WTC11 (cell line): Measurements from ENCODE around the gene LRRC23. TPM values are rescaled to one million over a fixed set of nuclear protein-coding genes. Genes with fewer than 3 reads are reported as not detected.

ENCODE experiments used
- ATAC-seq: fragments of 200-7000 bp; cut with Tn5 transposase; 2 replicates; pipeline ENCODE4 v1.10.0; 2021; ENCODE audit warnings: mild to moderate bottlenecking, moderate library complexity
- CTCF ChIA-PET: fragments of 300-600 bp; sonication (Branson Sonifier 250); formaldehyde crosslinking; loops from one replicate; lab custom pipeline; 2021; ENCODE audit warnings: antibody characterized with exemption; lab: Charles Lee
- POLR2A ChIA-PET: fragments of 350-600 bp; sonication (Branson Sonifier 250); formaldehyde crosslinking; loops from one replicate; lab custom pipeline; 2021; ENCODE audit warnings: antibody characterized with exemption; lab: Charles Lee
- DNase-seq: peaks from one replicate; pipeline ENCODE4 v3.0.0; 2021; ENCODE audit warnings: low spot score
- H3K27ac Mint-ChIP-seq: 2 replicates; pipeline ENCODE4 v1.8.0; 2021; ENCODE audit warnings: mixed read lengths
- H3K27me3 Mint-ChIP-seq: 2 replicates; pipeline ENCODE4 v1.8.0; 2021; ENCODE audit warnings: low read depth, mild to moderate bottlenecking, moderate library complexity, mixed read lengths
- H3K36me3 Mint-ChIP-seq: 2 replicates; pipeline ENCODE4 v1.8.0; 2021; ENCODE audit warnings: mixed read lengths
- H3K4me1 Mint-ChIP-seq: 2 replicates; pipeline ENCODE4 v1.8.0; 2022; ENCODE audit warnings: mixed read lengths
- H3K4me3 Mint-ChIP-seq: 2 replicates; pipeline ENCODE4 v1.8.0; 2021; ENCODE audit warnings: mild to moderate bottlenecking, moderate library complexity, mixed read lengths
- H3K9me3 Mint-ChIP-seq: 2 replicates; pipeline ENCODE4 v1.8.0; 2021; ENCODE audit warnings: mixed read lengths
- ATF1 ChIP-seq: sonication (generic); formaldehyde crosslinking; IDR thresholded peaks from 2 replicates; pipeline ENCODE4 v1.8.1; 2023; ENCODE audit warnings: mild to moderate bottlenecking, moderate library complexity, missing genetic modification reagents
- ESRRA ChIP-seq: sonication (generic); formaldehyde crosslinking; IDR thresholded peaks from 2 replicates; pipeline ENCODE4 v1.8.1; 2022; ENCODE audit warnings: mild to moderate bottlenecking, missing genetic modification reagents, borderline replicate concordance
- FOXK1 ChIP-seq: sonication (generic); formaldehyde crosslinking; IDR thresholded peaks from 2 replicates; pipeline ENCODE4 v1.8.0; 2022; ENCODE audit warnings: mild to moderate bottlenecking, moderate library complexity, missing genetic modification reagents
- GRHL2 ChIP-seq: fragments of 250-450 bp; sonication (Bioruptor Pico); IDR thresholded peaks from 2 replicates; pipeline ENCODE4 v1.8.0; 2022; ENCODE audit warnings: mild to moderate bottlenecking, moderate library complexity; ENCODE audit not compliant: insufficient replicate concordance, severe bottlenecking
- NFE2L1 ChIP-seq: sonication (generic); formaldehyde crosslinking; IDR thresholded peaks from 2 replicates; pipeline ENCODE4 v1.8.1; 2023; ENCODE audit warnings: missing genetic modification reagents
- OVOL2 ChIP-seq: fragments of 250-450 bp; sonication (Bioruptor Pico); IDR thresholded peaks from 2 replicates; pipeline ENCODE4 v1.9.0; 2021; ENCODE audit warnings: mild to moderate bottlenecking, borderline replicate concordance
- RELA ChIP-seq: sonication (generic); formaldehyde crosslinking; IDR thresholded peaks from 2 replicates; pipeline ENCODE4 v1.8.1; 2022; ENCODE audit warnings: missing genetic modification reagents, mild to moderate bottlenecking, borderline replicate concordance
- TP53 ChIP-seq: sonication (generic); formaldehyde crosslinking; IDR thresholded peaks from 2 replicates; pipeline ENCODE4 v1.8.1; 2023; ENCODE audit warnings: mild to moderate bottlenecking, missing genetic modification reagents
- ZBTB21 ChIP-seq: sonication (generic); formaldehyde crosslinking; IDR thresholded peaks from 2 replicates; pipeline ENCODE4 v1.8.1; 2023; ENCODE audit warnings: mild to moderate bottlenecking, missing genetic modification reagents, borderline replicate concordance
- ZNF232 ChIP-seq: sonication (generic); formaldehyde crosslinking; IDR thresholded peaks from 2 replicates; pipeline ENCODE4 v1.8.0; 2022; ENCODE audit warnings: mild to moderate bottlenecking, missing genetic modification reagents
- ZNF263 ChIP-seq: sonication (generic); formaldehyde crosslinking; IDR thresholded peaks from 2 replicates; pipeline ENCODE4 v1.8.1; 2022; ENCODE audit warnings: low read depth, mild to moderate bottlenecking, moderate library complexity, missing genetic modification reagents
- total RNA-seq: library from RNA; stranded (reverse); gene quantifications from 3 replicates; pipeline ENCODE4 v1.2.3, GENCODE V29; 2021
- TF ChIP-seq, protein P1 (sequence below): fragments of 250-450 bp; sonication (Bioruptor Pico); IDR thresholded peaks from 2 replicates; pipeline ENCODE4 v2.1.2; 2022; ENCODE audit warnings: mild to moderate bottlenecking, moderate library complexity
- TF ChIP-seq, protein P2 (sequence below): sonication (generic); formaldehyde crosslinking; IDR thresholded peaks from 2 replicates; pipeline ENCODE4 v1.8.0; 2023; ENCODE audit warnings: missing genetic modification reagents, mild to moderate bottlenecking, borderline replicate concordance
- TF ChIP-seq, protein P3 (sequence below): sonication (generic); formaldehyde crosslinking; IDR thresholded peaks from 2 replicates; pipeline ENCODE4 v1.8.1; 2022; ENCODE audit warnings: mild to moderate bottlenecking, moderate library complexity, missing genetic modification reagents
- TF ChIP-seq, protein P4 (sequence below): fragments of 250-450 bp; sonication (Bioruptor Pico); IDR thresholded peaks from 2 replicates; pipeline ENCODE4 v1.9.0; 2021; ENCODE audit warnings: mild to moderate bottlenecking
- TF ChIP-seq, protein P5 (sequence below): sonication (generic); formaldehyde crosslinking; IDR thresholded peaks from 2 replicates; pipeline ENCODE4 v1.8.0; 2022; ENCODE audit warnings: mild to moderate bottlenecking, missing genetic modification reagents
- TF ChIP-seq, protein P6 (sequence below): sonication (generic); formaldehyde crosslinking; IDR thresholded peaks from 2 replicates; pipeline ENCODE4 v1.8.0; 2023; ENCODE audit warnings: missing genetic modification reagents
- TF ChIP-seq, protein P7 (sequence below): sonication (generic); formaldehyde crosslinking; IDR thresholded peaks from 2 replicates; pipeline ENCODE4 v1.8.1; 2023; ENCODE audit warnings: mild to moderate bottlenecking, missing genetic modification reagents, moderate library complexity
- TF ChIP-seq, protein P8 (sequence below): fragments of 250-450 bp; sonication (Bioruptor Pico); IDR thresholded peaks from 2 replicates; pipeline ENCODE4 v1.8.0; 2021; ENCODE audit warnings: mild to moderate bottlenecking

The LRRC23 gene
- total RNA-seq, 1 experiment from 2014 or later = 3.1 TPM

DNA sequence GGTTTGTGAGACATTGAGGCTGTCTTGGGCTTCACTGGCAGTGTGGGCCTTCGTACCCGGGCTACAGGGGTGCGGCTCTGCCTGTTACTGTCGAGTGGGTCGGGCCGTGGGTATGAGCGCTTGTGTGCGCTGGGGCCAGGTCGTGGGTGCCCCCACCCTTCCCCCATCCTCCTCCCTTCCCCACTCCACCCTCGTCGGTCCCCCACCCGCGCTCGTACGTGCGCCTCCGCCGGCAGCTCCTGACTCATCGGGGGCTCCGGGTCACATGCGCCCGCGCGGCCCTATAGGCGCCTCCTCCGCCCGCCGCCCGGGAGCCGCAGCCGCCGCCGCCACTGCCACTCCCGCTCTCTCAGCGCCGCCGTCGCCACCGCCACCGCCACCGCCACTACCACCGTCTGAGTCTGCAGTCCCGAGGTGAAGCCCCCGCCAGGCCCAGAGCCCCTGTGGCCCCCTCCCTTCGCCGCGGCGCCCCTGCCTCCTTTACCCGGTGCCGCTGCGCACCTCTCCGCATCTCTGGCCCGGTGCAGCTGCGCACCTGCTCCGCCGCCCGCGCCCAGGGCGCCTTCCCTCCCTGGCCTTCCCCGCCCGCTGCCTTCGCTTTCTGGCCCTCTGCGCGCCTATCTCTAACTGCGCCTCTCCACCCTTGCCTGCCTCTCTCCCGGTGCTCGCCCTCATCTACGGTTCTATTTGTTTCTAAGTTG is 9.8 kb downstream of the LRRC23 start, which contains the start of gene ENO2:
TSS of gene ENO2 (plus strand) at position 335 of the 701 bp plus-strand sequence. CDS start 1,253 bp downstream, outside the sequence.
- Mint-ChIP-seq H3K36me3 (peaks cover 25% of the 10 kb centered on the region), H3K27ac (peak within 1 kb of the TSS; percentile 64), H3K4me3 (peak within 1 kb of the TSS; percentile 97), H3K4me1 (peaks cover 33% of the 10 kb centered on the region), H3K27me3 (peaks cover 12% of the 10 kb centered on the region), H3K9me3 (no peaks in the 10 kb centered on the region)
- CTCF ChIA-PET = interaction anchor here (0.7 to 9.1 kb wide), 7 partner anchors 11 to 45 kb away, joined by 3 to 45 read pairs (median 7); partner anchors contain the start of gene SPSB2
- POLR2A ChIA-PET = interaction anchor here (0.5 to 2.0 kb wide), 5 partner anchors 12 to 47 kb away, joined by 4 to 16 read pairs (median 6); partner anchors contain the start of genes C12orf57, RNU7-1, SPSB2 and TPI1
- ATAC-seq (peak; percentile 65), DNase-seq (peak; percentile 63)
- TF ChIP-seq TP53 (CRISPR knock-in tag) (0 out of 2 replicates have a peak, but pooled peaks have one; percentile 61), OVOL2 (CRISPR knock-in tag) (no peak), ZNF263 (CRISPR knock-in tag) (0 out of 2 replicates have a peak, but pooled peaks have one; percentile 23), FOXK1 (CRISPR knock-in tag) (peak; percentile 57; the same call in 1 of the 2 replicates), RELA (CRISPR knock-in tag) (no peak), ZBTB21 (CRISPR knock-in tag) (0 out of 2 replicates have a peak, but pooled peaks have one; percentile 59), NFE2L1 (CRISPR knock-in tag) (0 out of 2 replicates have a peak, but pooled peaks have one; percentile 47), ESRRA (CRISPR knock-in tag) (no peak), GRHL2 (CRISPR knock-in tag) (no peak), ZNF232 (0 out of 2 replicates have a peak, but pooled peaks have one; percentile 14), ATF1 (CRISPR knock-in tag) (no peak)
- TF ChIP-seq, protein P1, sequence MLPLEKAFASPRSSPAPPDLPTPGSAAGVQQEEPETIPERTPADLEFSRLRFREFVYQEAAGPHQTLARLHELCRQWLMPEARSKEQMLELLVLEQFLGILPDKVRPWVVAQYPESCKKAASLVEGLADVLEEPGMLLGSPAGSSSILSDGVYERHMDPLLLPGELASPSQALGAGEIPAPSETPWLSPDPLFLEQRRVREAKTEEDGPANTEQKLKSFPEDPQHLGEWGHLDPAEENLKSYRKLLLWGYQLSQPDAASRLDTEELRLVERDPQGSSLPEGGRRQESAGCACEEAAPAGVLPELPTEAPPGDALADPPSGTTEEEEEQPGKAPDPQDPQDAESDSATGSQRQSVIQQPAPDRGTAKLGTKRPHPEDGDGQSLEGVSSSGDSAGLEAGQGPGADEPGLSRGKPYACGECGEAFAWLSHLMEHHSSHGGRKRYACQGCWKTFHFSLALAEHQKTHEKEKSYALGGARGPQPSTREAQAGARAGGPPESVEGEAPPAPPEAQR (CRISPR knock-in tag) = no peak
- TF ChIP-seq, protein P2, sequence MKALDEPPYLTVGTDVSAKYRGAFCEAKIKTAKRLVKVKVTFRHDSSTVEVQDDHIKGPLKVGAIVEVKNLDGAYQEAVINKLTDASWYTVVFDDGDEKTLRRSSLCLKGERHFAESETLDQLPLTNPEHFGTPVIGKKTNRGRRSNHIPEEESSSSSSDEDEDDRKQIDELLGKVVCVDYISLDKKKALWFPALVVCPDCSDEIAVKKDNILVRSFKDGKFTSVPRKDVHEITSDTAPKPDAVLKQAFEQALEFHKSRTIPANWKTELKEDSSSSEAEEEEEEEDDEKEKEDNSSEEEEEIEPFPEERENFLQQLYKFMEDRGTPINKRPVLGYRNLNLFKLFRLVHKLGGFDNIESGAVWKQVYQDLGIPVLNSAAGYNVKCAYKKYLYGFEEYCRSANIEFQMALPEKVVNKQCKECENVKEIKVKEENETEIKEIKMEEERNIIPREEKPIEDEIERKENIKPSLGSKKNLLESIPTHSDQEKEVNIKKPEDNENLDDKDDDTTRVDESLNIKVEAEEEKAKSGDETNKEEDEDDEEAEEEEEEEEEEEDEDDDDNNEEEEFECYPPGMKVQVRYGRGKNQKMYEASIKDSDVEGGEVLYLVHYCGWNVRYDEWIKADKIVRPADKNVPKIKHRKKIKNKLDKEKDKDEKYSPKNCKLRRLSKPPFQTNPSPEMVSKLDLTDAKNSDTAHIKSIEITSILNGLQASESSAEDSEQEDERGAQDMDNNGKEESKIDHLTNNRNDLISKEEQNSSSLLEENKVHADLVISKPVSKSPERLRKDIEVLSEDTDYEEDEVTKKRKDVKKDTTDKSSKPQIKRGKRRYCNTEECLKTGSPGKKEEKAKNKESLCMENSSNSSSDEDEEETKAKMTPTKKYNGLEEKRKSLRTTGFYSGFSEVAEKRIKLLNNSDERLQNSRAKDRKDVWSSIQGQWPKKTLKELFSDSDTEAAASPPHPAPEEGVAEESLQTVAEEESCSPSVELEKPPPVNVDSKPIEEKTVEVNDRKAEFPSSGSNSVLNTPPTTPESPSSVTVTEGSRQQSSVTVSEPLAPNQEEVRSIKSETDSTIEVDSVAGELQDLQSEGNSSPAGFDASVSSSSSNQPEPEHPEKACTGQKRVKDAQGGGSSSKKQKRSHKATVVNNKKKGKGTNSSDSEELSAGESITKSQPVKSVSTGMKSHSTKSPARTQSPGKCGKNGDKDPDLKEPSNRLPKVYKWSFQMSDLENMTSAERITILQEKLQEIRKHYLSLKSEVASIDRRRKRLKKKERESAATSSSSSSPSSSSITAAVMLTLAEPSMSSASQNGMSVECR = peak; percentile 77; the same call in 1 of the 2 replicates
- TF ChIP-seq, protein P3, sequence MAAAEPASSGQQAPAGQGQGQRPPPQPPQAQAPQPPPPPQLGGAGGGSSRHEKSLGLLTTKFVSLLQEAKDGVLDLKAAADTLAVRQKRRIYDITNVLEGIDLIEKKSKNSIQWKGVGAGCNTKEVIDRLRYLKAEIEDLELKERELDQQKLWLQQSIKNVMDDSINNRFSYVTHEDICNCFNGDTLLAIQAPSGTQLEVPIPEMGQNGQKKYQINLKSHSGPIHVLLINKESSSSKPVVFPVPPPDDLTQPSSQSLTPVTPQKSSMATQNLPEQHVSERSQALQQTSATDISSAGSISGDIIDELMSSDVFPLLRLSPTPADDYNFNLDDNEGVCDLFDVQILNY = 0 out of 2 replicates have a peak, but pooled peaks have one; percentile 51
- TF ChIP-seq, protein P4, sequence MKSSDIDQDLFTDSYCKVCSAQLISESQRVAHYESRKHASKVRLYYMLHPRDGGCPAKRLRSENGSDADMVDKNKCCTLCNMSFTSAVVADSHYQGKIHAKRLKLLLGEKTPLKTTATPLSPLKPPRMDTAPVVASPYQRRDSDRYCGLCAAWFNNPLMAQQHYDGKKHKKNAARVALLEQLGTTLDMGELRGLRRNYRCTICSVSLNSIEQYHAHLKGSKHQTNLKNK (CRISPR knock-in tag) = no peak
- TF ChIP-seq, protein P5, sequence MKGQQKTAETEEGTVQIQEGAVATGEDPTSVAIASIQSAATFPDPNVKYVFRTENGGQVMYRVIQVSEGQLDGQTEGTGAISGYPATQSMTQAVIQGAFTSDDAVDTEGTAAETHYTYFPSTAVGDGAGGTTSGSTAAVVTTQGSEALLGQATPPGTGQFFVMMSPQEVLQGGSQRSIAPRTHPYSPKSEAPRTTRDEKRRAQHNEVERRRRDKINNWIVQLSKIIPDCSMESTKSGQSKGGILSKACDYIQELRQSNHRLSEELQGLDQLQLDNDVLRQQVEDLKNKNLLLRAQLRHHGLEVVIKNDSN (CRISPR knock-in tag) = peak; percentile 84
- TF ChIP-seq, protein P6, sequence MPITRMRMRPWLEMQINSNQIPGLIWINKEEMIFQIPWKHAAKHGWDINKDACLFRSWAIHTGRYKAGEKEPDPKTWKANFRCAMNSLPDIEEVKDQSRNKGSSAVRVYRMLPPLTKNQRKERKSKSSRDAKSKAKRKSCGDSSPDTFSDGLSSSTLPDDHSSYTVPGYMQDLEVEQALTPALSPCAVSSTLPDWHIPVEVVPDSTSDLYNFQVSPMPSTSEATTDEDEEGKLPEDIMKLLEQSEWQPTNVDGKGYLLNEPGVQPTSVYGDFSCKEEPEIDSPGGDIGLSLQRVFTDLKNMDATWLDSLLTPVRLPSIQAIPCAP (CRISPR knock-in tag) = no peak
- TF ChIP-seq, protein P7, sequence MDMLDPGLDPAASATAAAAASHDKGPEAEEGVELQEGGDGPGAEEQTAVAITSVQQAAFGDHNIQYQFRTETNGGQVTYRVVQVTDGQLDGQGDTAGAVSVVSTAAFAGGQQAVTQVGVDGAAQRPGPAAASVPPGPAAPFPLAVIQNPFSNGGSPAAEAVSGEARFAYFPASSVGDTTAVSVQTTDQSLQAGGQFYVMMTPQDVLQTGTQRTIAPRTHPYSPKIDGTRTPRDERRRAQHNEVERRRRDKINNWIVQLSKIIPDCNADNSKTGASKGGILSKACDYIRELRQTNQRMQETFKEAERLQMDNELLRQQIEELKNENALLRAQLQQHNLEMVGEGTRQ (CRISPR knock-in tag) = peak; percentile 90
- TF ChIP-seq, protein P8, sequence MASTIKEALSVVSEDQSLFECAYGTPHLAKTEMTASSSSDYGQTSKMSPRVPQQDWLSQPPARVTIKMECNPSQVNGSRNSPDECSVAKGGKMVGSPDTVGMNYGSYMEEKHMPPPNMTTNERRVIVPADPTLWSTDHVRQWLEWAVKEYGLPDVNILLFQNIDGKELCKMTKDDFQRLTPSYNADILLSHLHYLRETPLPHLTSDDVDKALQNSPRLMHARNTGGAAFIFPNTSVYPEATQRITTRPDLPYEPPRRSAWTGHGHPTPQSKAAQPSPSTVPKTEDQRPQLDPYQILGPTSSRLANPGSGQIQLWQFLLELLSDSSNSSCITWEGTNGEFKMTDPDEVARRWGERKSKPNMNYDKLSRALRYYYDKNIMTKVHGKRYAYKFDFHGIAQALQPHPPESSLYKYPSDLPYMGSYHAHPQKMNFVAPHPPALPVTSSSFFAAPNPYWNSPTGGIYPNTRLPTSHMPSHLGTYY (CRISPR knock-in tag) = no peak
